GM12801 (cell line): ENCODE data around the gene CACNA1G.

Experiments
- TF ChIP-seq, protein P1 (sequence below): IDR thresholded peaks from one replicate; pipeline ENCODE4 v1.5.1; 2011; ENCODE audit warnings: control low read depth; ENCODE audit not compliant: insufficient read length; ENCODE audit errors: extremely low read depth

CACNA1G gene

DNA sequence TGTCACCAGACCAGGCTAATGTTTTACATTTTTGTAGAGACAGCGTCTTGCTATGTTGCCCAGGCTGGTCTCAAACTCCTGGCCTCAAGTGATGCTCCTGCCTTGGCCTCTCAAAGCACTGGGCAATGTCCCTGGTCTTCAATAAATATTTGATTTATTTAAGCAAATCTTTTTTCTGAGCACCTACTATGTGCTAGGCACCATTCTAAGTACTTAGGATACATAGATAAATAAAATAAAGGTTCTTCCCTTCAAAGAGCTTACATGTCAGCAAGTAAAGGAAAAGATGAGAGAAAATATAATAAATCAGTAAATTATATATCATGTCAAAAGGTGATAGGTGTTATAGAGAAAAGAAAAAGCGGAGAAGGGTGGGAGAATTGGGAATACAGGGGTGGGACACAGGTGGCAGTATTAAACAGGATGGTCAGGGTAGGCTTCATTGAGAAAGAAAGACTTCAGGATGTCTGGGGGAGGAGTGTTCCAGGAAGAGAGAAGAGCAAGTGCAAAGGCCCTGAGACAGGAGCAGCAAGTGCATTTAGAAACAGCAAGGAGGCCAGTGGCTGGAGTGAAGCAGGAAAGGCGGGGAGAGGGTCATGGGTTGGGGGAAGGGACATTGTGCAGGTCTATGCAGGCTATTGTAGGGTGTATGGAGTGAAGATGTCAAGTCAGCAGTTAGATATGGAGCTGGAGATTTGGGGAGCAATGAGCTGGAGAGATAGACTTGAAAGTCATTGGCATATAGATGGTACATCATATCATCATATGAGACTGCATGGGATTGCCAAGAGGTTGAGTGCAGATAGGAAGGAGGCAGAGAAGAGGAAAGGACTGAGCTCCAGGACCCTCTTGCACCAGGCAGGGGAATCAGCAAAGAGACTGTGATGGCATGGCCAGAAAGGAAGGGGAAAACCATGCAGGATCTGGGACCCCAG lies 85.5 kb downstream of the CACNA1G start:
- TF ChIP-seq, protein P1, sequence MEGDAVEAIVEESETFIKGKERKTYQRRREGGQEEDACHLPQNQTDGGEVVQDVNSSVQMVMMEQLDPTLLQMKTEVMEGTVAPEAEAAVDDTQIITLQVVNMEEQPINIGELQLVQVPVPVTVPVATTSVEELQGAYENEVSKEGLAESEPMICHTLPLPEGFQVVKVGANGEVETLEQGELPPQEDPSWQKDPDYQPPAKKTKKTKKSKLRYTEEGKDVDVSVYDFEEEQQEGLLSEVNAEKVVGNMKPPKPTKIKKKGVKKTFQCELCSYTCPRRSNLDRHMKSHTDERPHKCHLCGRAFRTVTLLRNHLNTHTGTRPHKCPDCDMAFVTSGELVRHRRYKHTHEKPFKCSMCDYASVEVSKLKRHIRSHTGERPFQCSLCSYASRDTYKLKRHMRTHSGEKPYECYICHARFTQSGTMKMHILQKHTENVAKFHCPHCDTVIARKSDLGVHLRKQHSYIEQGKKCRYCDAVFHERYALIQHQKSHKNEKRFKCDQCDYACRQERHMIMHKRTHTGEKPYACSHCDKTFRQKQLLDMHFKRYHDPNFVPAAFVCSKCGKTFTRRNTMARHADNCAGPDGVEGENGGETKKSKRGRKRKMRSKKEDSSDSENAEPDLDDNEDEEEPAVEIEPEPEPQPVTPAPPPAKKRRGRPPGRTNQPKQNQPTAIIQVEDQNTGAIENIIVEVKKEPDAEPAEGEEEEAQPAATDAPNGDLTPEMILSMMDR: no peak

DNA sequence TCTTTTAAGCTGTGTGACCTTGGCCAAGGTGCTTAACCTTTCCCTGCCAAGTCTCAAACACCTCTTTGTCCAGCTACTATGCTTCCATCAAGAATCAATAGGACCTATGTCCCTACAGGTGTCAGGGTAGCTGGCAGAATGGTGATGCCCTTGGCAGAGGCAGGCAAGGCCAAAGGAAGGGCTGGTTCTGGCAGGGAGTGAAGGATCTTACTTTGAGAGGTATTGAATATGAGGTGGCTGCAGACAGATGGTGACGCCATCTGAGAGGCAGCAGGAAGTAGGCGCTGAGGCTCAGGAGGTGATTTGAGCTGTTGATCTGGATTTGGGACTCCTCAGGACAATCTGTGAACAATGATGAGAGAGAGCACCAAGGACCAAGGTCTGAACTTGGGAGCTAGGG lies 86.7 kb downstream of the CACNA1G start:
- TF ChIP-seq, protein P1: no peak

DNA sequence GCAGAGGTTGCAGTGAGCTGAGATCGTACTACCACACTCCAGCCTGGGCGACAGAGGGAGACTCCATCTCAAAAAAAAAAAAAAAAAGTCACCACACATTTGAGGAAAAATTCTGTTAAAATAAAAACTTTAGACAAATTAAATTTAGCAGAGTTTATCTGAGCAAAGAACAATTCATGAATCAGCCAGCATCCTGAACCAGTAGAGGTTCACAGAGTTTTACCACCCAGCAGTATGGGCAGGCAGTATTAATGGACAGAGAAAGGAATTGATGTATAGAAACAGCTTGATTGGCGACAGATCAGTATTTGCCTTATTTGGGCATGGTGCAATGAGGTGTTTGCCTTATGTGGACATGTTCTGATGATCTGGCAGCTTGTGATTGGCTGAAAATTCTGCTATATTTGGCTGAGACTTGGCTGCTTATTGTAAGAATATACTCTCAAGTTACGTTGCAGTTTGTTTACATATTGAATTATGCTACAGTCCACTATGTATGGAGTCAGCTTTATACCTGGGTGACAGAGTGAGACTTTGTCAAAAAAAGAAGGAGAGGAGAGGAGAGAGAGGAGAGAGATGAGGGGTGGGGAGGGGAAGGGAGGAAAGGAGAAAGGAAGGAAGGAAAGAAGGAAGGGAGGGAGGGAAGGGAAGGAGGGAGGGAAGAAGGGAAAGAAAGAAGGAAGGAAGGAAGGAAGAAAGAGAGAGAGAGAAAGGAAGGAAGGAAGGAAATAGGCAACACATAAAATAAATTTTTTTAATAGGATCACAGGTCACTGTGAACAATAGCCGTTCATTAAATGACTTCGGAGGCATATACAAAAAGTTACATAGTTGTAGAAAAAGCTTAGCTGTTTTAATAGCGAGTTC lies 88.8 kb downstream of the CACNA1G start:
- TF ChIP-seq, protein P1: no peak

DNA sequence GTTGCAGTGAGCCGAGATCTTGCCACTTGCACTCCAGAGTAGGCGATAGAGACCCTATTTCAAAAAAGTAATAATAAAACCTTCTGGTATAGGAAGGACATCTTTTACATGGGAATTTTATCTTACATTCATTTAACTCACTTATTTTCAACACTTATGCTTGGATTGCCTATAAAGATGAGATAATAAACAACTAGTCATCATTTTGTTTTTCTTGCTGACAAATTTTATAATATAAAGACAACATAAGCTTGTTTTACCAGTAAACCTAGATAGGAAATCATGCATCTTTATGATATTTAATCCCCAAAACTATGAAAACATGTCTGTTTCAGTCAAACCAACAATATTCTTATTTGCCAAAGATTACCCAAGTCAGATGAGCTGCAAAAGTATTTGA lies 91.1 kb downstream of the CACNA1G start:
- TF ChIP-seq, protein P1: no peak

DNA sequence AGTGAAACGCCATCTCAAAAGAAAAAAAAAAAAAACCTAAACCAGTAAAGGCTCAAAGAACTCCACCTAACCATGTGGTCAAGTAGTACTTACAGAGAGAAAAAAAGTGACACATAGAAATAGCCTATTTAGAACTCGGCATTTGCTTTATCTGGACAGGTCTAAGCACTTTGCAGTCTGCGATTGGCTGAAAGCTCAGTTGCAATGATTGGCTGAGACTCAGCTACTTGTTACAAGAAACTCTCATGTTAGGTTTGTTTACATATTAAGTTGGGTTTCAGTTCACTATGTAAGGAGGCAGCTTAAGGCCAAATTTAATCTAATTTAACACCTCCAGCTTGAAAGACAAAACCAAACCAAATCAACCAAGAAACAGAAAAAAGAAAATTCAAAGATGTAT lies 93.2 kb downstream of the CACNA1G start:
- TF ChIP-seq, protein P1: no peak

DNA sequence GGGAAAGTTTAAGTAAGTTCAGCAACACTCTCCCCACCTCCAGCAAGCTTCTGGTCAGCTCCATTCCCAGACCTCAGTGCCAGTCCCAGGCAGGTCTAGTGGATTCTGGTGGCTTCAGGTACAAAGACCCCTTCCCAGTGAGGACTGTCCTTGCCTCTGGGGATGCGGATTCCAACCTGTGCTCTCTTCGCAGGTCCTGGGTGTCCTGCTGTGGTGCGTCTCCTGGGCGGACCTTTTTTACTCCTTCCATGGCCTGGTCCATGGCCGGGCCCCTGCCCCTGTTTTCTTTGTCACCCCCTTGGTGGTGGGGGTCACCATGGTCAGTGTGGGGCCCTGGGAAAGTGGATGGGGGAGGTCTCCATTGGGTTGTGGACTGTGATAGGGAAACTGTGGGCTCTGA lies 96.0 kb downstream of the CACNA1G start:
- TF ChIP-seq, protein P1: no peak

DNA sequence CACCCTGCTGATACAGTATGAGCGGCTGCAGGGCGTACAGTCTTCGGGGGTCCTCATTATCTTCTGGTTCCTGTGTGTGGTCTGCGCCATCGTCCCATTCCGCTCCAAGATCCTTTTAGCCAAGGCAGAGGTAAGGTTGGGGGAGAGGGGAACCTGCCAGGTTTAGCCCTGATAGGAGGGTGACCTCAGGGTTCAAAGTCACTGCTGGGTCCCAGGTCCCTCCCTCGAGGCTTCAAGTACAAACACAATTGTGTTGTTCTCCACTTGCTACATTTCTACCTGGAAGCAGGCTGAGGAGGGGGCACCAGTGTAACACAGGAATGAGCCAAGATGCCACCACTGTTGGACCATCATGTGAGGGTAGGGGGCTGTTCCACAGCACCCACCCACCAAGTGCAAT lies 96.5 kb downstream of the CACNA1G start:
- TF ChIP-seq, protein P1: no peak
